Posterior vena cava (tissue), 2 donors: ENCODE results near the gene CEP128. TPM values are rescaled to one million over a fixed set of nuclear protein-coding genes. Genes with fewer than 3 reads are reported as not detected.

Experiments used
- DNase-seq: peaks from one replicate; pipeline ENCODE4 v3.0.0-alpha.2; 2020; ENCODE audit warnings: low spot score
- intact Hi-C, 2 donors: fragments of 100-400 bp; cut with DNase I; formaldehyde crosslinking; loops; one replicate each; pipeline versions ENCODE4 v1.14.1 to v1.14.2; 2022 to 2023
- total RNA-seq, 2 donors: library from RNA; stranded (reverse); fragmentation: NEBNext Ultra II Directional; extraction: Animal tissue kit (Norgen Biotek cat#: 25700); gene quantifications; one replicate each; pipeline ENCODE4 v1.2.1, GENCODE V29; 2021
- donor health status: DM: yes; HTN: yes; CAD: no.
- donor health status: DM: yes; HTN: yes; CAD: no.

The CEP128 gene
- total RNA-seq, 2 donors from 2014 or later, result 8.3 to 12.5 TPM

DNA sequence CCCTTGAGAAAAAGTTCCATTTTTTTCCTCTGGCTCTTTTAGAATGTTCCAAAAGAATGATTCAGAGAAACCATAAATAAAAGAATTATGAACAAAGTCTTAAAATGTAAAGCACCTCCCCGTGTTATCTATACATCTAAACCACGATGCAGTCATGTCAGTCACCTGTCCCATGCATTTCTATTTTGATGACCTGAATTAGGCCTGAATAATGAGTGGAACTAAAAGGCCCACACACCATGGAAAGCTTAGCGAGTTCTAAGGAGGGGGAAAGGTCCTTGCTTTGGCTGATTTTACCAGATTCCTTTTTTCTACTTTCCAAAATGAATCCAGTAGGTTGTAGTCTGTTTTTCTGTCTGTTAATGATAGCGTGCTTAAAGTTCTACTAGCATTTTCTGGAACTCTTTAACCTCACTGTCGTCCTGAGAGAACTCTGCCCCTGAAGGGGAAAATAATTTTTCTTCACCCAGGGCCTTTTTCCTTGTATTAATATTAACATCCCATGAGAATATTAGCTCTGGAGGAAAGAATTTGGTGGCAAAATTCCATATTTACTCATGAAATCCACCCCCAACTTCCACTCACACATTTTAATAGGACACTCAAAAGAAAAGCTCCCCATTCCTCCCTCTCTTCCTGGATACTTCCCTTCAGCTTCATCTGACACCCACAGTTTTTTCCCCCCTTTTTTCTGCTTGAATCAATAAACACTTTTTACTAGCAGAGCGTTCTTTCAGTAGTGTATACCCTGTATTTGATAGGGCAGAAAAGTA, 464.0 kb downstream of the CEP128 start:
- DNase-seq, result no peak
- intact Hi-C loops, result no loop called here

DNA sequence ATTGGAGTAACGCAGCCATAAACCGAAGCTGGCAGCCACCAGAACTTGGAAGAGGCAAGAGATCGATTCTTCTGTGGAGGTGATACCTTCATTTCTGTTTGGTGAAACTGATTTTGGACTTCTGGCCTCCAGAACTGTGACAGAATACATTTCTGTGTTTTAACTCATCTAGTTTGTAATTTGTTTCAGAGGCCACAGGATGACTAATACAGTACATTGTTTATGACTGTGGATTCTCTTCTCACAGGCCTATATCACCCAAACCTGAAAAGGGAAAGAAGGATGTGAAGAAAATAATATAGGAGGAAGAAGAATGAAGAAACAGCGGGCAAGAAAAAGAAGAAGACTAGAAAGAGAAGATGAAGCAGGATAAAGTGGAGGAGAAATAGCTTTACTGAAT, 466.5 kb downstream of the CEP128 start:
- DNase-seq, result no peak
- intact Hi-C loops, result no loop called here

DNA sequence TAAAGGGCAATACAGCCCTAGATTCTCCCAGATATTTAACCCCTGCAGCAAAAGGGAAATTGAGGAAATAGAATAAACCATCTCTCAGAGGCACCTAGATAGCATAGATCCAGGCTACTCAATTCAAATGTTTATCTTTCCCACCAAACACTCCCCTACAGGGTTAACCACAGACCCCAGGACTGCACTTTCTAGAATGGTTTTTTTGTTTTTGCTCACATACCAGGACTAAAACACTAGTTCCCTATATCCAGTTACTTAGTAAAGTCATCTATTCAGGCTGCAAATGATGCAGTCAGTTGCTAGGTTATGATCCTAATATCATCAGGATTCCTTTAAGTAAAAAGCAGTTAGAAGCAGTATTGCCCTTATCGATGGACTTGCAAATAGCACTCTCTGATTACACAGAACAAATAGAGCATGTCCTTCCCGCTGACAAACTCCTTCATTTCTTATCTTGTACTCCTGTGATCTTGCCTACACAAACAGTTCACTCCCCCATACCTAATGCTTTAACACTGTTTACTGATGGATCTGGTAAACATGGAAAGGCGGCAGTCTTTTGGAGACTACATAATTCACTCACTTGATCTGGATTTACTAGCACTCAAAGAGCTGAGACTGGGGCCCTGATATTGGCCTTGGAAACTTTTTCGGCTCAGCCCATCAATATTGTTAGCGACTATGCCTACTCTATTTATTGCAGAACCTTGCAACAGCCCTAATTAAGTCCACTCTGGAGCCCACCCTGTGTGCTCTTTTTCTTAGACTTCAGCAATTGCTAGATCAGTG, 473.0 kb downstream of the CEP128 start:
- intact Hi-C loops, result no loop called here
- no peak for DNase-seq

DNA sequence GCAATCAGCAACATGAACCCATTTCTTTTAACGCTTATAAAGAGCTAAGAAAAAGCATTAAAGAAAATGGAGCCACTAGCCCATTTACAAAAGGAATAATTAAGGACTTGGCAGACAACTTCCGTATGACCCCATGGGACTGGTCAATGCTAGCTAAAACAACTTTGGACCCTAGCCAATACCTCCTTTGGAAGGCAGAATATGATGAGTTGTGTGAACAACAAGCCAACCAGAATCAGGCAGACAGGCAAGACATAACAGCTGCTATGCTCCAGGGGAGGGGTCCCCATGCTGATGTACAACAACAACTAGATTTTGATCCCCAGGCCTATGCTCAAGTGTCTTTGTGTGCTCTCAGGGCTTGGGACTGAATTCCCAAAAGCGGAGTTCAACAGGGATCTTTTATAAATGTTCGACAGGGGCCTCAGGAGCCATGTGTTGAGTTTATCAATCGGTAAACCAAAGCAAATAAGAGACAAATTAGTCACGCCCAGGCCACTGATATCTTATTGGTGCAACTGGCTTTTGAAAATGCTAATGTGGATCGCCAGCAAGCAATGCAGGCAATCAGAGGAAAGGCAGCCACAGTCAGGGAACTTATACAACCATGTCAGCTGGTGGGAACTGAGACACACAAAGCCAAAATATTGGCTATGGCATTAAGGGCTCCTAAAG, 475.9 kb downstream of the CEP128 start:
- no peak for DNase-seq
- intact Hi-C loops, result no loop called here

DNA sequence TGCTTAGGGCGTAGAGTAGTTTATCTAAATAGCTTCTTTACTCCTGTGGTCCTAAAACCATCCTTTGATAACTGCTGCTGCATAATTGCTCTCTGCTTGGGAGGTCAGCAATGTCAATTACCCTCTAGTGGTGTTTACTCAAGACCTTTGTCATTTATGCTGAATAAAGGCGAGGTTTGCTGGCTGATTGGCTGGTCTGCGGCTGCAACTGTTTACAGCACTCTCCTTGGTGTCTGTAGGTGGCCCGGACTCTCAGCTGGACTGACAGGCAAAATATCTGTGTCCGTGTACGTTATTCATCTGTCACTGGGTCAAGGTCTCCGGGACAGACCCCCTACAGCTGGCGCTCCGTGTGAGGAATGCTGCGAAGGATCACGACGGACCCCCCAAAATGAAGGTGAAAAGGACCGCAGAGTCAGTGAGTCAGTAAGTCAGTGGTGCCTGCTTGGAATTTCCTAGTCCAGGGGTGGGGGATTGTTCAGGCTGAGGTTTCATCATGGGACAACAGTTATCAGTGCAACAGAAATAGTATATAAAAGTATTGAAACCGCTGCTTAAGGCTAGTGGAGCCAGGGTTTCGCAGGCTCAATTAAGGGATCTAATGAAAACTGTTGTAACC, 476.9 kb downstream of the CEP128 start:
- intact Hi-C loops, result no loop called here
- no peak for DNase-seq

DNA sequence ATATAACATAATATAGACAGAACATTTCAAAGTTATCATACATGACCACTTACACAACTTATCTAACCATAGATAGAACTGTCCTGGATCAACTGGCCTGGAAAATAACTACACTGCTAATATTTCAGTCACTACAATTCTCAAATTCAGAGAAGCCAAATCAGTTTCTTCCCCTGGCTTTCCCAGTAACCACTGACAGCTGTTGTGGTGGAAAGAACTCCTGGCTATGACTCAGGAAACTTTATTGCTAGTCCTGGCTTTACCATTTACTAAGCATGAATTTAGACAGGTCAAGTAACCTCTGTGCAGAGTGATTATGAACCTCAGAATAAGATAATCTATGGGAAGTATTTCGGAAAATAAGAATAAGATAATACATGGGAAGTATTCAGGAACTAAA, 485.3 kb downstream of the CEP128 start:
- intact Hi-C loops, result no loop called here
- DNase-seq, result no peak

DNA sequence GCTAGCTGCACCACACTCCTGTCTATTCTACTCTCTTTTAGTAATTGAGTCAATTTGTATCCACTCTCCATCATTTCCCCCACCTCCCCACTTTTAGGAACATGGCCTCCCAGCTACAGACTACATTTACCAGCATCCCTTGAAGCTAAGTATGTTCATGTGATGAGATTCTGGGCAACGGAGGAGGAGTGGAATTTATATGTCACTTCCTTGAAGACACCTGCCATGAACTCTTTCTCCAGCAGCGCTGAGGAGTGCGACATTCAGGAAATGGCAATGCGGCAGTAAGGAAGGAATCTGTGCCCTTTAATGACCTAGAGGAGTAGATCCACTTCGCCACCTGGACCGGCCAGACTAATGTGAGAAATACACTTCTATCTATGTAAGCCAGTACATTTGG, 486.5 kb downstream of the CEP128 start:
- no peak for DNase-seq
- intact Hi-C loops, result no loop called here

DNA sequence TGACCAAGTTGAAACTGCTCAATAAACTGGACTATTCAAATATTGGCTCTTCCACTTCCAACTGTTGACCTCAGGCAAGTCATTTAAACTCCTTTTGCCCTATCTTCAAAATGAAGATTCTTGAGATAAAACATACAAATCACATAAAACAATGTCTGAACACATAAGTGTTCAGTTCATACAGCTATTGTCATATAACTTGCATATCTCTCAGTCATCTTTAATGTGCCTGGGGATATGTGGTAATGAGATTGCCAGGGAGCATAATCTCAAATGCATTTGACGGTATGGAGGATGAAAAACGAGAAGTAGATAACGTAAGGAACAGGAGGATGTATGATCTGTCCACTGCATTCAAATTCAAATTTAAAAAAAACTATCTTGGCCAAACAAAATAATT, 493.3 kb downstream of the CEP128 start:
- DNase-seq, result no peak
- intact Hi-C loops, result no loop called here

DNA sequence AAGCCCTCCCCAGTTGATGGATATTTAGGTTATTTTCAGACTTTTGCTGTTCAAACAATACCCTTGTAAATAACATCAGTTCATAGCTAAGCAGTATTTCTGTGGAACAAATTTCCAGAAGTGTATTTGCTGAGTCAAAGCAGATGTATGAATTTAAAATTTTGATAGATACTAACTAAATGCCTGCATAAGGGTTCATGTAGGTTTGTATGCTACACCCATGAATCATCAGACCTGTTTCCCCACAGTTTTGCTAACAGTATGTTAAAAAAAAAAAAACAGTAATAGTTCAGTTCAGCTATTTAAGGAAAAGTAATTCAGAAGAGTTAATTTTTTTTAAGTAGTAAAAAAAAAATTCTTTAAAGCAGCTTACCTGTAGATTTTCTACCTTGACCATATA, 494.1 kb downstream of the CEP128 start:
- no peak for DNase-seq
- intact Hi-C loops, result no loop called here

Other genes starting within 250 kb of the CEP128 start
- 1 to 10 TPM in 1 of 2 donors, under 1 TPM in 1; 0.29 to 1.1 TPM for gene TSHR, start 13.9 kb upstream of the CEP128 start, total RNA-seq